ENCODE results near the gene TMPRSS2. TPM values are rescaled to one million over a fixed set of nuclear protein-coding genes. Genes with fewer than 3 reads are reported as not detected.

TMPRSS2 gene
- total and polyA plus RNA-seq, 2 of the 13 experiments (the other 11 are each of a cell fraction or from before 2014, with no cell fraction given) = 1.7 to 1.8 TPM

GRCh38 chr21:41460578-41461527, 47.1 kb downstream of the TMPRSS2 start:
- H3K4me2 ChIP-seq (ENCODE audit: low read depth, low read length) = no peak overlapping the region
- peaks cover 9% of the 10 kb centered on the region; the same call in 1 of the 2 replicates for H3K9me3 ChIP-seq (ENCODE audit: low read length)
- H3K4me1 ChIP-seq (ENCODE audit: insufficient read depth, low read length) = peaks cover 12% of the 10 kb centered on the region
- H2AFZ ChIP-seq (ENCODE audit: low read length) = no peak overlapping the region
- ChIA-PET CTCF (ENCODE audit: low intra/inter-chr PET ratio, low total read pairs) (interaction anchor here (2.6 kb wide), 1 partner anchor 178 kb away, joined by 30 read pairs; no protein-coding TSS in a partner anchor), POLR2A (interaction anchor here (1.4 kb wide), 1 partner anchor 177 kb away, joined by 7 read pairs; no protein-coding TSS in a partner anchor)
- TF ChIP-seq ZNF709 (CRISPR knock-in tag; IDR thresholded peaks at IDR 0.05) = no peak
- TF ChIP-seq TEAD3 (CRISPR knock-in tag; optimal IDR thresholded peaks at IDR 0.05; ENCODE audit: borderline replicate concordance) = peak; percentile 42
- TF ChIP-seq SP2 (CRISPR knock-in tag; IDR thresholded peaks at IDR 0.05) = no peak
- 0 out of 2 replicates have a peak, but pooled peaks have one; percentile 41 for TF ChIP-seq KDM4B (CRISPR knock-in tag; IDR thresholded peaks at IDR 0.05)
- TF ChIP-seq GABPB1 (CRISPR knock-in tag; IDR thresholded peaks at IDR 0.05) = 0 out of 2 replicates have a peak, but pooled peaks have one; percentile 28
- peak; percentile 58 for TF ChIP-seq RAD21 (CRISPR knock-in tag; IDR thresholded peaks at IDR 0.05)
- 0 out of 2 replicates have a peak, but pooled peaks have one; percentile 17 for TF ChIP-seq ELF3 (CRISPR knock-in tag; IDR thresholded peaks at IDR 0.05)
- TF ChIP-seq HMG20A (CRISPR knock-in tag; IDR thresholded peaks at IDR 0.05; ENCODE audit: borderline replicate concordance) = no peak
- TF ChIP-seq SALL1 (CRISPR knock-in tag; IDR thresholded peaks at IDR 0.05) = peak; percentile 31; the same call in 1 of the 2 replicates
- 0 out of 2 replicates have a peak, but pooled peaks have one; percentile 23 for TF ChIP-seq KDM2A (CRISPR knock-in tag; IDR thresholded peaks at IDR 0.05; ENCODE audit: borderline replicate concordance, low read depth)
- peak; percentile 30; the same call in 1 of the 2 replicates for TF ChIP-seq ZFX (CRISPR knock-in tag; IDR thresholded peaks at IDR 0.05; ENCODE audit: low read depth)
- TF ChIP-seq GATAD2A (CRISPR knock-in tag; IDR thresholded peaks at IDR 0.05) = 0 out of 2 replicates have a peak, but pooled peaks have one; percentile 13
- TF ChIP-seq NFE2L2 (IDR thresholded peaks at IDR 0.05; ENCODE audit: low read length) = no peak
- 0 out of 2 replicates have a peak, but pooled peaks have one; percentile 52 for TF ChIP-seq BORCS8-MEF2B (CRISPR knock-in tag; IDR thresholded peaks at IDR 0.05)
- no peak for TF ChIP-seq ZNF329 (CRISPR knock-in tag; IDR thresholded peaks at IDR 0.05; ENCODE audit: low read depth)
- TF ChIP-seq SMC3 (IDR thresholded peaks at IDR 0.05; ENCODE audit: low read length) = peak; percentile 88
- peak; percentile 88 for TF ChIP-seq STAG1 (CRISPR knock-in tag; IDR thresholded peaks at IDR 0.05)
- no peak for TF ChIP-seq CEBPB (IDR thresholded peaks at IDR 0.05; ENCODE audit: borderline replicate concordance, low read depth, low read length)
- TF ChIP-seq XRCC5 (optimal IDR thresholded peaks at IDR 0.05; ENCODE audit: low read length) = peak; percentile 38
- peak; percentile 91 for TF ChIP-seq CTCF (CRISPR knock-in tag; IDR thresholded peaks at IDR 0.05)
- TF ChIP-seq RXRB (CRISPR knock-in tag; IDR thresholded peaks at IDR 0.05; ENCODE audit: borderline replicate concordance) = peak; percentile 27; the same call in 1 of the 2 replicates
- TF ChIP-seq POGZ (CRISPR knock-in tag; IDR thresholded peaks at IDR 0.05) = no peak
- TF ChIP-seq ZNF564 (CRISPR knock-in tag; IDR thresholded peaks at IDR 0.05) = no peak
- H3K79me2 ChIP-seq (ENCODE audit: insufficient read depth, low read length) = no peaks in the 10 kb centered on the region
- H3K27ac ChIP-seq (ENCODE audit: extremely low read length, insufficient read depth, low read length) = no peak overlapping the region
- DNase-seq (ENCODE audit: low spot score) = peak; percentile 54
- no peaks in the 10 kb centered on the region for H4K20me1 ChIP-seq (ENCODE audit: insufficient read depth, low read length)
- no peaks in the 10 kb centered on the region for H3K36me3 ChIP-seq (replicated peaks in 1 of 2; ENCODE audit: control insufficient read depth in 1 of 2, insufficient read depth in 2 of 2, low read length in 2 of 2)
- intact Hi-C loops (cut with micrococcal nuclease; ENCODE audit: unreplicated experiment) = loop anchor here (1.0 to 2.0 kb wide), 4 partner anchors 40 to 338 kb away; no protein-coding TSS in a partner anchor
- H3K9ac ChIP-seq (ENCODE audit: insufficient read depth, low read depth, low read length) = no peak overlapping the region
- FAIRE-seq = peak; percentile 86
- in situ Hi-C loops (cut with HindIII; ENCODE audit: extremely low pct_ligation_motif_present, low pct_unique_long_range_greater_than_20kb) = loop anchor here (5.0 kb wide), 1 partner anchor 179 kb away; no protein-coding TSS in a partner anchor
- no peaks in the 10 kb centered on the region for H3K27me3 ChIP-seq (ENCODE audit: control insufficient read depth in 1 of 2, insufficient read depth in 2 of 2, low read length in 2 of 2)
- ATAC-seq = peak; percentile 98
- BruUV-seq (replicated peaks) = no TSS peak
- no peak overlapping the region for H3K4me3 ChIP-seq (replicated peaks in 1 of 3; ENCODE audit: insufficient read depth in 1 of 3, low read depth in 2 of 3, low read length in 3 of 3)
- WGBS (ENCODE audit: low lambda C conversion rate) = 17% methylated on average over 14 of the region's 17 CpGs

Data from HepG2 (cell line).